ENCODE data around the gene AKAP1.

DNA sequence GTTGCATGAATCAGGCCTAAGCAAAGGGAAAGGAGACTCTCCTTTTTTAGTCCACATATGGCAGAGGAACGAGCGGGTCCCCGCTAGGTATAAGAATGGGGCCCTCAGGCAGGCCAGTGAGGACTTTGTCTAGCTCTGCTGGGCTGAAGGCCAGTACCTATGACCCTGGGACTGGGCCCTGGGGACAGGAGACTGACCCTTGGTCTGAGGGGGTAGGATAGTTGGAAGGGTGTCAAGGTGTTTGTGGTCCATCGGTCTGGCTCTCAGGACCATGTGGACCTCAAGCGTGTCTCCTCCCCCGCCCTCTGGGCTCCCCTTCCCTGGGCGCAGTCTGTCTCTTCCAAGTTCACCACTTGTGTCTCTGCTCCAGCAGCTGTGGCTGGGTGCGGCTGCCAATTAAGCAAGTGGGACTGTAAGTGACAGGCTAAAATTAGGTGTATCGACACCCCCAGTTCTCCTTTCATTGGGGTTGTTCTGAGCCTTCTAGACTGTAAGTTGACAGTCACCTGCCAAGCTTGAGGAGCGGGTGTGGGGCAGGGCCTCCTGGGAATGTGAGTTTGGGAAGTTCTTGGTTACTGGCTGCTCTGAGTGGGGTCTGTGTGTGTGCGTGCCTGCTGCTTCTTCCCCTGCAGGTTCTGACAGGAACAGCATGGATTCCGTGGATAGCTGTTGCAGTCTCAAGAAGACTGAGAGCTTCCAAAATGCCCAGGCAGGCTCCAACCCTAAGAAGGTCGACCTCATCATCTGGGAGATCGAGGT, 24.5 kb downstream of the AKAP1 start:
- TF ChIP-seq CEBPB (IDR thresholded peaks at IDR 0.05; ENCODE audit: low read depth, low read length) = no peak
- peak; percentile 22 to 36 (median 31); a peak in 3 of 4 replicates for TF ChIP-seq CTCF (IDR thresholded peaks at IDR 0.05; ENCODE audit: control extremely low read depth in 1 of 3, insufficient read depth in 1 of 3, low read depth in 1 of 3, low read length in 3 of 3)

All from H1 (cell line).